ENCODE data around the gene LARP1B.
"Not testable (repeated sequence)": the region's sequence is repeated elsewhere in the genome, so short reads cannot be mapped to it uniquely, and the experiment has no call there.

LARP1B gene

DNA sequence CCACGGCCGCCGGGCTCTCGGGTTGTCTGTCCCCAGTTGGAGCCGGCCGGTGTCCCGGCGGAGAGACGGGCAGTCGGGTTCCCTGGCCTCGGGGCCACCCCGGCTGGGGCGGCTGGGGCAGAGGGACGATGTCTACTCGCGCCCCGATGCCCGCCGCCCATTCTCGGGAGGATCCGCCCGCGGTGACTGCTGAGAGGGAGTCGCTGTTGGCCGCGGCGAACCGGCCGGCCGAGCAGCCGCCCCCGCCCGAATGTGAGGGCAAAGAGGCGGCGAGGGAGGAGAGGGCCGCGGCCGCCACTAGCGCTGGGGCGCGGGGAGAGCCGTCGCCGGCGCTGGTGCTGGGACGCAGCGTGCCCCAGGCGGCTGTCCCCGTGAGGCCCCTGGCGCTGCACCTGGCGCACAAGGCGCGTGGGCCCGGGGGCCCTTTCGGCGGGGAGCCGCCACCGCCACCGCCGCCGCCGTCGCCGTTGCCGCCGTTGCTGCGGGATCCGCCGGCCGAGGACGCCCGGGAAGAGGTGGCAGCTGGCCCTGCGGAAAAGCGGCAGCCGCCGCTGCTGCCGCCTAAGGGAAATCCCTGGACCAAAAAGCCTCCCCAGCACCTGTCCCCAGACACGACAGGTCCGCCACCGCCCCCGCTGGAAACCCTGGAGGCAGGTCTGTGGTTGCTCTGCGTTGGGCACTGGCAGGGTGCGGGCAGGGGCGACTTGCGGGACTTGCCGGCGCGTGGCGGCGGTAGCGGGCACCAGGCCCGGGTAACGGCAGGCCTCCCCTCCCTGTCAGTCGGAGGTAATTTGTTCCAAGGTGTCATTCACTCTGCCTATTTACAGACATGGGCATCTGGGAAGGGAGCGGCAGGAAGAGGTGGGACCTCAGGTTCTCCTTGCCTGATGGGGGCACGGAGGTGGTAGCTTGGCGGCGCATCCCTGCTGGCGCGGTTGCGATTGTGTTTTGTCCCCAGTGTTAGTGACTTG is 739 bp downstream of the LARP1B start:
- Histone ChIP-seq H3K36me3 (ENCODE audit: insufficient read depth, low read length) (no peaks in the 10 kb centered on the region), H3K4me3 (ENCODE audit: low read length) (peak overlapping the region; percentile 59), H3K4me1 (ENCODE audit: insufficient read depth, low read length) (peaks cover 2% of the 10 kb centered on the region), H2AFZ (ENCODE audit: low read depth, low read length) (peak overlapping the region; percentile 98), H3K9me3 (ENCODE audit: low read length) (no peaks in the 10 kb centered on the region), H3K27me3 (ENCODE audit: insufficient read depth, low read length) (no peaks in the 10 kb centered on the region)

- H3K4me1 ChIP-seq (ENCODE audit: insufficient read depth, low read length); H3K4me3 ChIP-seq (ENCODE audit: low read length); H3K36me3 ChIP-seq (ENCODE audit: insufficient read depth, low read length); H3K27me3 ChIP-seq (ENCODE audit: insufficient read depth, low read length); H2AFZ ChIP-seq (ENCODE audit: low read depth, low read length); H3K9me3 ChIP-seq (ENCODE audit: low read length): not testable (repeated sequence)
These were observed 5.3 kb downstream of the LARP1B start for GRCh38 chr4:128066453-128066820.

GRCh38 chr4:128068918-128069317 is 7.8 kb downstream of the LARP1B start:
- no peaks in the 10 kb centered on the region for H3K27me3 ChIP-seq (ENCODE audit: insufficient read depth, low read length)
- no peak overlapping the region for H2AFZ ChIP-seq (ENCODE audit: low read depth, low read length)
- H3K36me3 ChIP-seq (ENCODE audit: insufficient read depth, low read length): no peaks in the 10 kb centered on the region
- H3K4me1 ChIP-seq (ENCODE audit: insufficient read depth, low read length): peaks cover 2% of the 10 kb centered on the region
- H3K9me3 ChIP-seq (ENCODE audit: low read length): peaks cover 2% of the 10 kb centered on the region
- H3K4me3 ChIP-seq (ENCODE audit: low read length): no peak overlapping the region

DNA sequence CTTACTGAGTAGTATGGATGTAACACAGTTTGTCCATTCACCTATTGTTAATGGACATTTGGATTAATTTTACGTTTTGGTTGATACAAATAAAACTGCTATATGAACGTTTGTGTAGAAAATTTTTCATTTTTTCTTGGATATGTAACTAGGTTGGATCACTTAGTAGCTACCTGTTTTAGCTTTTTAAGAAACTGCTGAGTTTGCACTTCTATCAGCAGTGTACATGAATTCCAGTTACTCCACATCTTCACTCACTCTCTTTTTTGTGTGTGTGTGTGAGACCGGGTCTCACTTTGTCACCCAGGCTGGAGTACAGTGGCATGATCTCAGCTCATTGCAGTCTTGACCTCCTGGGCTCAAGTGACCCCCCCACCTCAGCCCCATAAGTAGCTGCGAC is 15.4 kb downstream of the LARP1B start:
- Histone ChIP-seq H3K4me3 (ENCODE audit: low read length) (no peak overlapping the region), H3K27me3 (ENCODE audit: insufficient read depth, low read length) (no peaks in the 10 kb centered on the region), H3K9me3 (ENCODE audit: low read length) (no peaks in the 10 kb centered on the region), H3K36me3 (ENCODE audit: insufficient read depth, low read length) (peaks cover 24% of the 10 kb centered on the region), H3K4me1 (ENCODE audit: insufficient read depth, low read length) (no peaks in the 10 kb centered on the region), H2AFZ (ENCODE audit: low read depth, low read length) (no peak overlapping the region)

- not testable (repeated sequence) for H3K9me3 ChIP-seq (ENCODE audit: low read length); H3K4me1 ChIP-seq (ENCODE audit: insufficient read depth, low read length); H3K4me3 ChIP-seq (ENCODE audit: low read length); H3K27me3 ChIP-seq (ENCODE audit: insufficient read depth, low read length); H2AFZ ChIP-seq (ENCODE audit: low read depth, low read length)
- H3K36me3 ChIP-seq (ENCODE audit: insufficient read depth, low read length): peaks cover 38% of the 10 kb centered on the region
These were observed 34.2 kb downstream of the LARP1B start for GRCh38 chr4:128095293-128095692.

GRCh38 chr4:128107766-128108165 is 46.7 kb downstream of the LARP1B start:
- Histone ChIP-seq H2AFZ (ENCODE audit: low read depth, low read length) (no peak overlapping the region), H3K36me3 (ENCODE audit: insufficient read depth, low read length) (peaks cover 9% of the 10 kb centered on the region)

DNA sequence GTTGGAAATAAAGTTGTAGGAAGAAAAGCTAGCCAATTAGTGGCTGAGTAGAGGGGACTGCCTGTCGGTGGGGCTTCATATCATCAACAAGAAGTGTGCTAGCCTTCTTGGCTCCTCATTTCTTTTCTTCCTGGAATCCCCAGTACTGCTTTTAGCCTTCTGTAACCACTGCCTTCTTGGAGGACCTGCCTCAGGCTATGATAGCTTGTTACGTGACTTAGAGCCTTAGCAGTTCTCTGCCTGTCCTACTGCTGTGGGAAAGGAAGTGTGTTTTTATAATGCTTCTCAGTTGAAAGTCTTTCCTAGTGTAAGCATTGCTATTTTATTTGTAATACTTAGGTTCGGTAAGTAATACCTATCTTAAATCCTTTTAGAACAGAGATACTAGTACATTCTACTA is 61.9 kb downstream of the LARP1B start:
- no peaks in the 10 kb centered on the region for H3K27me3 ChIP-seq (ENCODE audit: insufficient read depth, low read length)
- no peak overlapping the region for H2AFZ ChIP-seq (ENCODE audit: low read depth, low read length)
- peaks cover 7% of the 10 kb centered on the region for H3K36me3 ChIP-seq (ENCODE audit: insufficient read depth, low read length)
- no peaks in the 10 kb centered on the region for H3K9me3 ChIP-seq (ENCODE audit: low read length)
- H3K4me1 ChIP-seq (ENCODE audit: insufficient read depth, low read length): no peaks in the 10 kb centered on the region
- H3K4me3 ChIP-seq (ENCODE audit: low read length): no peak overlapping the region

More at GRCh38 chr4:128107766-128108165, 46.7 kb downstream of the LARP1B start:
- H3K4me1 ChIP-seq (ENCODE audit: insufficient read depth, low read length): no peaks in the 10 kb centered on the region
- H3K4me3 ChIP-seq (ENCODE audit: low read length): no peak overlapping the region
- H3K9me3 ChIP-seq (ENCODE audit: low read length): no peaks in the 10 kb centered on the region
- no peaks in the 10 kb centered on the region for H3K27me3 ChIP-seq (ENCODE audit: insufficient read depth, low read length)

DNA sequence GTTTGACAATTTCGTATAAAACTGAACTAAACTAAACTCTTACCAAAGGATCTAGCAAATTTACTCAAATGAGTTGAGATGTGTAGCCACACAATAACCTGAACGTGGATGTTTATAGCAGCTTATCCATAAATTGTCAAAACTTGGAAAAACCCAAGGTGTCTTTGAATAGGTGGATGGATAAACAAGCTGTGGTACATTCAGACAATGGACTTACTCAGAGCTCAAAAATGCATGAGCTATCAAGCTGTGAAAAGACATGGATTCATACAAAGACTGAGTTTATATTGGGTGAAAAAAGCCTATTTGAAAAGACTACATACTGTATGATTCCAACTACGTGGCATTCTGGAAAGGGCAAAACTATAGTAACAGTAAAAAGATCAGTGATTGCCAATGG is 69.5 kb downstream of the LARP1B start:
- no peaks in the 10 kb centered on the region for H3K9me3 ChIP-seq (ENCODE audit: low read length)
- no peaks in the 10 kb centered on the region for H3K4me1 ChIP-seq (ENCODE audit: insufficient read depth, low read length)
- no peaks in the 10 kb centered on the region for H3K36me3 ChIP-seq (ENCODE audit: insufficient read depth, low read length)
- H2AFZ ChIP-seq (ENCODE audit: low read depth, low read length): no peak overlapping the region
- H3K27me3 ChIP-seq (ENCODE audit: insufficient read depth, low read length): no peaks in the 10 kb centered on the region
- H3K4me3 ChIP-seq (ENCODE audit: low read length): no peak overlapping the region

- H3K27me3 ChIP-seq (ENCODE audit: insufficient read depth, low read length): no peaks in the 10 kb centered on the region
- H3K4me1 ChIP-seq (ENCODE audit: insufficient read depth, low read length): no peaks in the 10 kb centered on the region
- no peak overlapping the region for H2AFZ ChIP-seq (ENCODE audit: low read depth, low read length)
- H3K9me3 ChIP-seq (ENCODE audit: low read length): no peaks in the 10 kb centered on the region
- H3K36me3 ChIP-seq (ENCODE audit: insufficient read depth, low read length): no peaks in the 10 kb centered on the region
- no peak overlapping the region for H3K4me3 ChIP-seq (ENCODE audit: low read length)
These were observed 73.8 kb downstream of the LARP1B start for GRCh38 chr4:128134925-128135324.

DNA sequence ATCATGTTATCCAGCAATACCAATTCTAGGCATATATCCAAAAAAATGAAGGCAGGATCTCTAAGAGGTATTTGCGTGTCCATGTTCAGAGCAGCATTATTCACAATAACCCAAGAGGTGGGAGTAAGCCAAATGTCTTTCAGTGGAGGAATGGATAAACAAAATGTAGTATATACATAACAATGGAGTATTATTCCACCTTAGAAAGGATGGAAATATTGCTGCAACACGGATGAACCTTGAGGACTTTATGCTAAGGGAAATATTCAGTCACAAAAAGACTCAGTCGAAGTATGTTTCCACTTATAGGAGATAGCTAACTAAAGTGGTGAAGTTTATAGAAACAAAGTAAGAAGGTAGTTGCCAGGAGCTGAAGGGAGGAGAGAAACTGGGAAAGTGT is 74.3 kb downstream of the LARP1B start:
- Histone ChIP-seq H3K27me3 (ENCODE audit: insufficient read depth, low read length) (no peaks in the 10 kb centered on the region), H3K36me3 (ENCODE audit: insufficient read depth, low read length) (no peaks in the 10 kb centered on the region), H3K9me3 (ENCODE audit: low read length) (no peaks in the 10 kb centered on the region), H3K4me1 (ENCODE audit: insufficient read depth, low read length) (no peaks in the 10 kb centered on the region), H2AFZ (ENCODE audit: low read depth, low read length) (no peak overlapping the region), H3K4me3 (ENCODE audit: low read length) (no peak overlapping the region)

GRCh38 chr4:128141866-128142265 is 80.8 kb downstream of the LARP1B start:
- Histone ChIP-seq H3K27me3 (ENCODE audit: insufficient read depth, low read length) (no peaks in the 10 kb centered on the region), H2AFZ (ENCODE audit: low read depth, low read length) (no peak overlapping the region), H3K4me1 (ENCODE audit: insufficient read depth, low read length) (no peaks in the 10 kb centered on the region), H3K9me3 (ENCODE audit: low read length) (peaks cover 4% of the 10 kb centered on the region), H3K4me3 (ENCODE audit: low read length) (no peak overlapping the region), H3K36me3 (ENCODE audit: insufficient read depth, low read length) (peaks cover 2% of the 10 kb centered on the region)

GRCh38 chr4:128145727-128146126 is 84.6 kb downstream of the LARP1B start:
- no peaks in the 10 kb centered on the region for H3K27me3 ChIP-seq (ENCODE audit: insufficient read depth, low read length)
- peaks cover 4% of the 10 kb centered on the region for H3K9me3 ChIP-seq (ENCODE audit: low read length)
- no peaks in the 10 kb centered on the region for H3K4me1 ChIP-seq (ENCODE audit: insufficient read depth, low read length)
- H3K4me3 ChIP-seq (ENCODE audit: low read length): no peak overlapping the region
- H2AFZ ChIP-seq (ENCODE audit: low read depth, low read length): no peak overlapping the region
- peaks cover 2% of the 10 kb centered on the region for H3K36me3 ChIP-seq (ENCODE audit: insufficient read depth, low read length)

GRCh38 chr4:128153800-128154199 is 92.7 kb downstream of the LARP1B start:
- Histone ChIP-seq H2AFZ (ENCODE audit: low read depth, low read length) (no peak overlapping the region), H3K4me3 (ENCODE audit: low read length) (no peak overlapping the region), H3K27me3 (ENCODE audit: insufficient read depth, low read length) (no peaks in the 10 kb centered on the region), H3K9me3 (ENCODE audit: low read length) (peaks cover 9% of the 10 kb centered on the region), H3K36me3 (ENCODE audit: insufficient read depth, low read length) (peaks cover 6% of the 10 kb centered on the region), H3K4me1 (ENCODE audit: insufficient read depth, low read length) (no peaks in the 10 kb centered on the region)
